AG04449 (cell line): ENCODE results near the gene ZKSCAN3.

ENCODE experiments used
- CTCF ChIA-PET: fragments of 350-600 bp; formaldehyde crosslinking; extraction: SDS; loops from one replicate; lab custom pipeline; 2021; ENCODE audit warnings: antibody characterized with exemption; lab: Yijun Ruan, JAX
- POLR2A ChIA-PET: fragments of 400-600, 350-600 bp; formaldehyde crosslinking; extraction: SDS; loops from one replicate; lab custom pipeline; 2020; ENCODE audit warnings: antibody characterized with exemption, inconsistent platforms; lab: Yijun Ruan, JAX
- DNase-seq: peaks from one replicate; pipeline ENCODE4 v3.0.0-alpha.2; 2010; ENCODE audit warnings: low read depth, low spot score
- H3K4me3 ChIP-seq: 2 replicates; pipeline ENCODE4 v1.5.1; 2011; ENCODE audit warnings: low read depth, mild to moderate bottlenecking, control low read depth, low read length
- TF ChIP-seq, protein P1 (sequence below): IDR thresholded peaks from one replicate; pipeline ENCODE4 v1.5.1; 2011; ENCODE audit warnings: mild to moderate bottlenecking, moderate library complexity, low read length, control low read depth, inconsistent platforms; ENCODE audit not compliant: insufficient read depth; ENCODE audit errors: missing control alignments

ZKSCAN3 gene

DNA sequence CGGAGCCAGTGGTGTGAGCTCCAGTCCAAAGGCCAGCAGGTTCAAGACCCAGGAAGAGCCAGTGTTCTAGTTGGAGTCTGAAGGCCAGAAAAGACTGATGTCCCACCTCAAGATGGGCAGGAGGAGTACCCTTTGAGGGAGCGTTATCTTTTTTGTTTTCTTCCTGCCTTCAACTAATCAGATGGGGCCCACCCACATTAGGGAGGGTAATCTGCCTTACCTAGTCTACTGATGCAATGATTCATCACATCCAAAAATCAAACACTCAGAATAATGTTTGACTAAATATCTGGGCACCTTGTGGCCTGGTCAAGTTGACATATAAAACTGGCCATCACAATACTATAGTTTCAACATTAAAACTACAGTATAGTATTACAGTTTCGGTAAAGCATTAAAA, 19.7 kb downstream of the ZKSCAN3 start:
- H3K4me3 ChIP-seq: no peak overlapping the region
- DNase-seq: no peak
- POLR2A ChIA-PET: no interaction called here
- CTCF ChIA-PET: interaction anchor here (1.8 kb wide), 1 partner anchor 14 kb away, joined by 5 read pairs; no protein-coding TSS in a partner anchor
- TF ChIP-seq, protein P1, sequence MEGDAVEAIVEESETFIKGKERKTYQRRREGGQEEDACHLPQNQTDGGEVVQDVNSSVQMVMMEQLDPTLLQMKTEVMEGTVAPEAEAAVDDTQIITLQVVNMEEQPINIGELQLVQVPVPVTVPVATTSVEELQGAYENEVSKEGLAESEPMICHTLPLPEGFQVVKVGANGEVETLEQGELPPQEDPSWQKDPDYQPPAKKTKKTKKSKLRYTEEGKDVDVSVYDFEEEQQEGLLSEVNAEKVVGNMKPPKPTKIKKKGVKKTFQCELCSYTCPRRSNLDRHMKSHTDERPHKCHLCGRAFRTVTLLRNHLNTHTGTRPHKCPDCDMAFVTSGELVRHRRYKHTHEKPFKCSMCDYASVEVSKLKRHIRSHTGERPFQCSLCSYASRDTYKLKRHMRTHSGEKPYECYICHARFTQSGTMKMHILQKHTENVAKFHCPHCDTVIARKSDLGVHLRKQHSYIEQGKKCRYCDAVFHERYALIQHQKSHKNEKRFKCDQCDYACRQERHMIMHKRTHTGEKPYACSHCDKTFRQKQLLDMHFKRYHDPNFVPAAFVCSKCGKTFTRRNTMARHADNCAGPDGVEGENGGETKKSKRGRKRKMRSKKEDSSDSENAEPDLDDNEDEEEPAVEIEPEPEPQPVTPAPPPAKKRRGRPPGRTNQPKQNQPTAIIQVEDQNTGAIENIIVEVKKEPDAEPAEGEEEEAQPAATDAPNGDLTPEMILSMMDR: no peak

GRCh38 chr6:28370440-28370839, 20.7 kb downstream of the ZKSCAN3 start:
- no peak for DNase-seq
- TF ChIP-seq, protein P1: no peak
- no peak overlapping the region for H3K4me3 ChIP-seq
- ChIA-PET CTCF (interaction anchor here (0.7 to 1.8 kb wide), 3 partner anchors 12 to 15 kb away, joined by 3 to 5 read pairs (median 3); no protein-coding TSS in a partner anchor), POLR2A (no interaction called here)

DNA sequence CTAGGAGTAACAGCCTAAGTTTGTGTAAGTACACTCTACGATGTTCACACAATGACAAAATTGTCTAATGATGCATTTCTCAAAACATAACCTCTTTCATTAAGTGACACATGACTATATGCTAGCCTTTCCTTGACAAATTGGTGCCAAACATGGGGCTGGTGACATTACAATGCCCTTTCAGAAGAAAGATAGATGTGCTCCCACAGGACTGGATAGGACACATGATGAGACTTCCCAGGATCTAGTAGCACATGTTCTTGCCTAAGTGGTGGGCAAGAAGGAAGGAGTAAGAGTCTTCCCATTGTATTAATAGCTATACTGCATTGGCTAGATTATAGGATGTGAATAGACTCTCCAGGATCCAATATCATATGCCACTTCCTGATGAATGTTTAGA, 21.5 kb downstream of the ZKSCAN3 start:
- POLR2A ChIA-PET: interaction anchor here (0.6 kb wide), 2 partner anchors 52 to 104 kb away, joined by 3 read pairs; no protein-coding TSS in a partner anchor
- TF ChIP-seq, protein P1: no peak
- CTCF ChIA-PET: interaction anchor here (1.4 to 2.3 kb wide), 2 partner anchors 13 to 15 kb away, joined by 3 to 11 read pairs; no protein-coding TSS in a partner anchor

DNA sequence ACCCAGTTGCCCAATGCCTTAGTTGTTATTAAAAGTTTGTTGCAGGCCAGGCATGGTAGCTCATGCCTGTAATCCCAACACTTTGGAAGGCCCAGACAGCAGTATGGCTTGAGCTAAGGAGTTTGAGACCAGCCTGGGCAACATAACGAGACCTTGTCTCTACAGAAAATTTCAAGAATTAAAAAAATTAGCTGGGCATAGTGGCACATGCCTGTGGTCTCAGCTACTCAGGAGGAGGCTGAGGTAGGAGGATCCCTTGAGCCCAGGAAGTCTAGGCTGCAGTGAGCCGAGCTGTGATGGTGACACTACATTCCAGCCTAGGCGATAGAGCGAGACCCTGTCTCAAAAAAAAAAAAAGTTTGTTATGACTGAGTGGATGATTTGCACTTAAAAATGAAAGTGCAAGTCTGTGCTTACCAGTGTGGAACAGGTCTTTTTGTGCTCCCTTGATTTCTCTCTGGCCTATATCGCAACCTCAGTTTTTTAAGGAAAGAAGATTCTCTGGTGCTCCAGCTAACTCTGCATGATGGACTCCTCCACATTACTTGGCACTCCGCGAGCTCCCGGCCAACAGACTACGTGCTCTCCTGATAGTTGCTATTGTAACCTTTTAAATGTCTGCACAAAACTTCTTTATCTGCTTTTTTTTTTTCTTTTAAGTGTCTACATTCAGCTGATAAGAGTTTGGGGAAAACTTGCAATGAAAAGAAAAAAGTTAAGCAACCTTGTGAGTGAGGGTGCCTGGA, 22.1 kb downstream of the ZKSCAN3 start:
- H3K4me3 ChIP-seq: no peak overlapping the region
- TF ChIP-seq, protein P1: no peak
- ChIA-PET POLR2A (interaction anchor here (0.6 to 0.7 kb wide), 3 partner anchors 10 to 104 kb away, joined by 3 read pairs; no protein-coding TSS in a partner anchor), CTCF (interaction anchor here (0.6 to 2.3 kb wide), 3 partner anchors 12 to 452 kb away, joined by 3 to 11 read pairs (median 3); no protein-coding TSS in a partner anchor)
- DNase-seq: no peak

More for the DNA sequence above, 21.5 kb downstream of the ZKSCAN3 start:
- no peak for DNase-seq
- H3K4me3 ChIP-seq: no peak overlapping the region

DNA sequence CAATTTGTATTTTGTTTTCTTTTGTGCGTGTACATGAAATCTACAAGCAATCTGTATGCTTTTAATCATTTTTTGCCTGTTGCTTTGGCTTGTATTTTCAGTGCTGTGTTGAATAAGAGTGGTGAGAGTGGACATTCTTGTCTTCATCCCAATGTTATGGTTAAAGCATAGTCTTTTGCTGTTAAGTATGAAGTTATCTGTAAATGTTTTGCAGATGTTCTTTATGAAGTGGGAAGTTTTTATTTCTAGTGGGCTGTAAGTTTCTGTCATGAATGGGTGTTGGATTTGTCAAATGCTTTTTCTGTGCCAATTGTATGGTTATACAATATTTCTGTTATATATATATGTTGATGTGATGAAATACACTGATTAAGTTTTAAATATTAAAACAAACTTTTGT, 24.2 kb downstream of the ZKSCAN3 start:
- CTCF ChIA-PET: no interaction called here
- TF ChIP-seq, protein P1: no peak
- no peak for DNase-seq
- H3K4me3 ChIP-seq: no peak overlapping the region
- POLR2A ChIA-PET: no interaction called here

DNA sequence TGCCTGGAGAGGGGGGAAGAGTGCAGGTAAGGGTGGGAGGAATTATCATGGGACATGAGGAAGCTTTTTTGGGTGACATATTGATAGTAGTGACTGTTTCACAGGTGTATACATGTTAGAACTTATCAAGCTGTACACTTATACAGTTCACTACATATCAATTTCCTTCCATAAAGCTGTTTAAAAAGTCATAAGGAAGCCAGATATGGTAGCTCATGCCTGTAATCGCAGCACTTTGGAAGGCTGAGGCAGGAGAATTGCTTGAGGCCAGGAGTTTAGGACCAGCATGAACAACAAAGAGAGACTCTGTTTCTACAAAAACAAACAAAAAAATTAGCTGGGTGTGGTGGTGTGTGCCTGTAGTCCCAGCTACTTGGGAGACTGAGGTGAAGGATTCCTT, 28.1 kb downstream of the ZKSCAN3 start:
- H3K4me3 ChIP-seq: no peak overlapping the region
- CTCF ChIA-PET: interaction anchor here (1.0 to 3.3 kb wide), 2 partner anchors 21 to 39 kb away, joined by 3 to 16 read pairs; no protein-coding TSS in a partner anchor
- TF ChIP-seq, protein P1: no peak
- POLR2A ChIA-PET: no interaction called here
- no peak for DNase-seq
